GM12878 (cell line): ENCODE data around the gene NUCB1. TPM values are rescaled to one million over a fixed set of nuclear protein-coding genes. Genes with fewer than 3 reads are reported as not detected.
A peak's percentile ranks its signal among the peaks of the same experiment; 100 is the strongest.

Source experiments
- BHLHE40 ChIP-seq, 2 experiments: fragments of 450-650 bp in 1 of 2; IDR thresholded peaks; 2 replicates each; pipeline ENCODE4 v1.6.1; 2011 to 2017; ENCODE audit warnings: low read depth in 2 of 2, borderline replicate concordance in 1 of 2, improper control_type of control experiment in 1 of 2, low read length in 1 of 2, mild to moderate bottlenecking in 1 of 2
- CTCF ChIP-seq, 3 experiments: IDR thresholded peaks in 2 of 3; conservative IDR thresholded peaks in 1 of 3; 2 replicates each; pipeline ENCODE4 v1.5.1; 2011; ENCODE audit warnings: low read depth in 3 of 3, low read length in 3 of 3, mild to moderate bottlenecking in 3 of 3, control low read depth in 2 of 3, moderate library complexity in 2 of 3, inconsistent platforms in 1 of 3, mixed read lengths in 1 of 3; ENCODE audit not compliant: control insufficient read depth in 2 of 3, insufficient read depth in 1 of 3; ENCODE audit errors: extremely low read depth in 1 of 3
- EED ChIP-seq: sonication (generic); IDR thresholded peaks from 2 replicates; pipeline ENCODE4 v1.6.1; 2016; ENCODE audit warnings: antibody characterized with exemption, low read depth
- IRF3 ChIP-seq: fragments of 450-650 bp; IDR thresholded peaks from 2 replicates; pipeline ENCODE4 v1.6.1; 2014; ENCODE audit warnings: mild to moderate bottlenecking
- KAT2A ChIP-seq: conservative IDR thresholded peaks from 2 replicates; pipeline ENCODE4 v1.6.1; 2011; ENCODE audit warnings: low read depth, low read length; ENCODE audit not compliant: control insufficient read depth
- LARP7 ChIP-seq: fragments of 450-650 bp; IDR thresholded peaks from 2 replicates; pipeline ENCODE4 v1.6.1; 2017; ENCODE audit warnings: mild to moderate bottlenecking
- MEF2A ChIP-seq: IDR thresholded peaks from 2 replicates; pipeline ENCODE4 v1.6.1; 2011; ENCODE audit warnings: low read depth, mild to moderate bottlenecking, low read length, moderate library complexity; ENCODE audit not compliant: insufficient read depth
- MYB ChIP-seq: fragments of 150-350 bp; IDR thresholded peaks from 2 replicates; pipeline ENCODE4 v1.6.1; 2014; ENCODE audit warnings: mild to moderate bottlenecking, low read depth, low read length, borderline replicate concordance
- NKRF ChIP-seq: fragments of 450-650 bp; conservative IDR thresholded peaks from 2 replicates; pipeline ENCODE4 v1.6.1; 2017; ENCODE audit warnings: mild to moderate bottlenecking, moderate library complexity
- POU2F2 ChIP-seq: IDR thresholded peaks from 3 replicates; pipeline ENCODE4 v1.6.1; 2011; ENCODE audit warnings: low read depth, mild to moderate bottlenecking, low read length, borderline replicate concordance
- RB1 ChIP-seq: fragments of 450-650 bp; formaldehyde crosslinking; IDR thresholded peaks from 2 replicates; pipeline ENCODE4 v1.6.1; 2017; ENCODE audit warnings: mild to moderate bottlenecking, borderline replicate concordance
- RFX5 ChIP-seq: IDR thresholded peaks from 2 replicates; pipeline ENCODE4 v1.6.1; 2011; ENCODE audit warnings: low read depth, low read length, improper control_type of control experiment
- RUNX3 ChIP-seq: IDR thresholded peaks from 2 replicates; pipeline ENCODE4 v1.6.1; 2012; ENCODE audit warnings: low read length, inconsistent platforms
- SIX5 ChIP-seq: IDR thresholded peaks from 2 replicates; pipeline ENCODE4 v1.6.1; 2011; ENCODE audit warnings: mild to moderate bottlenecking, low read depth, low read length, moderate library complexity; ENCODE audit not compliant: severe bottlenecking
- SMAD1 ChIP-seq: fragments of 450-650 bp; IDR thresholded peaks from 2 replicates; pipeline ENCODE4 v1.6.1; 2018; ENCODE audit warnings: mild to moderate bottlenecking, low read depth; ENCODE audit not compliant: partially characterized antibody
- SMAD5 ChIP-seq: IDR thresholded peaks from 2 replicates; pipeline ENCODE4 v1.6.1; 2016; ENCODE audit warnings: antibody characterized with exemption, low read depth
- SP1 ChIP-seq: IDR thresholded peaks from one replicate; pipeline ENCODE4 v1.6.1; 2011; ENCODE audit warnings: low read depth, low read length
- SPI1 ChIP-seq: IDR thresholded peaks from 2 replicates; pipeline ENCODE4 v1.6.1; 2011; ENCODE audit warnings: low read depth, mild to moderate bottlenecking, low read length, moderate library complexity, borderline replicate concordance; ENCODE audit not compliant: insufficient read depth
- SUPT20H ChIP-seq: IDR thresholded peaks from 2 replicates; pipeline ENCODE4 v1.6.1; 2011; ENCODE audit warnings: low read depth, mild to moderate bottlenecking, low read length, moderate library complexity, borderline replicate concordance; ENCODE audit not compliant: control insufficient read depth
- TAF1 ChIP-seq: IDR thresholded peaks from 2 replicates; pipeline ENCODE4 v1.6.1; 2011; ENCODE audit warnings: mild to moderate bottlenecking, low read depth, low read length, borderline replicate concordance
- TCF3 ChIP-seq: IDR thresholded peaks from 2 replicates; pipeline ENCODE4 v1.6.1; 2012; ENCODE audit warnings: low read depth, mild to moderate bottlenecking, low read length, borderline replicate concordance; ENCODE audit not compliant: insufficient read depth
- YBX1 ChIP-seq: fragments of 450-650 bp; IDR thresholded peaks from 2 replicates; pipeline ENCODE4 v1.6.1; 2016; ENCODE audit warnings: antibody characterized with exemption
- ZBED1 ChIP-seq: IDR thresholded peaks from 2 replicates; pipeline ENCODE4 v1.6.1; 2016; ENCODE audit warnings: borderline replicate concordance
- ZNF207 ChIP-seq: fragments of 450-650 bp; IDR thresholded peaks from 2 replicates; pipeline ENCODE4 v1.6.1; 2014; ENCODE audit warnings: antibody characterized with exemption, mild to moderate bottlenecking, borderline replicate concordance
- ZNF217 ChIP-seq: fragments of 450-650 bp; IDR thresholded peaks from 2 replicates; pipeline ENCODE4 v1.6.1; 2017; ENCODE audit warnings: antibody characterized with exemption, mild to moderate bottlenecking
- polyA plus RNA-seq, 11 experiments: library from polyadenylated mRNA; depleted of rRNA in 4 of 11; unstranded in 6 of 11; stranded (reverse) in 5 of 11; fragments of >200 nt; fragmentation: Nextera tagmentation in 4 of 11; fragmentation: Illumina TruSeq in 1 of 11; extraction: Ambion mirVana in 4 of 11; extraction: Trizol in 1 of 11; gene quantifications; 1 replicate in 1 of 11; 2 replicates in 10 of 11; pipeline versions ENCODE4 v1.2.1 to v1.2.3, GENCODE V29; 2011 to 2016; ENCODE audit warnings: inconsistent platforms in 2 of 11, missing spikeins in 2 of 11, low read depth in 1 of 11
- total RNA-seq, 4 experiments: library from RNA; depleted of rRNA in 3 of 4; stranded (reverse); fragments of >200 nt in 3 of 4; fragmentation: Illumina TruSeq in 1 of 4; extraction: Trizol in 1 of 4; gene quantifications; 2 replicates each; pipeline versions ENCODE4 v1.2.1 to v1.2.3, GENCODE V29; 2013 to 2021

NUCB1 gene
- total and polyA plus RNA-seq, 10 of the 15 experiments (the other 5 are each of a cell fraction or from before 2014, with no cell fraction given): 1.8 to 112 (median 44.5) TPM

GRCh38 chr19:48872182-48872883 lies 27.8 kb upstream of the NUCB1 start, which contains the start of gene PPP1R15A (continued):
- TF ChIP-seq CTCF (IDR thresholded peaks at IDR 0.05 in 2 of 3, conservative IDR thresholded peaks at IDR 0.05 in 1 of 3; ENCODE audit: control insufficient read depth in 2 of 3, extremely low read depth in 1 of 3, insufficient read depth in 1 of 3, low read depth in 3 of 3, low read length in 3 of 3) (no peak; a peak in 1 of 6 replicates), SIX5 (no peak), SUPT20H (no peak), MYB (peak; percentile 68), ZNF207 (peak; percentile 72), YBX1 (no peak), ZBED1 (peak; percentile 79; the same call in 1 of the 2 replicates), POU2F2 (peak; percentile 99), IRF3 (no peak), TCF3 (peak; percentile 90; the same call in 1 of the 2 replicates), SPI1 (peak; percentile 79; the same call in 1 of the 2 replicates), LARP7 (peak; percentile 90), SMAD1 (peak; percentile 92), RUNX3 (peak; percentile 90), SMAD5 (peak; percentile 99), NKRF (peak; percentile 89), EED (0 out of 2 replicates have a peak, but pooled peaks have one; percentile 14), KAT2A (no peak), ZNF217 (no peak), SP1 (peak; percentile 82), RB1 (peak; percentile 65; the same call in 1 of the 2 replicates), TAF1 (peak; percentile 94), BHLHE40 (IDR thresholded peaks at IDR 0.05; ENCODE audit: borderline replicate concordance in 1 of 2, low read depth in 2 of 2, low read length in 1 of 2) (peak in 1 of 2 experiments; percentile 44; a peak in 1 of 4 replicates), RFX5 (peak; percentile 69; the same call in 1 of the 2 replicates), MEF2A (0 out of 2 replicates have a peak, but pooled peaks have one; percentile 39)
